NCI-H1436 (cell line): ENCODE data around the gene NELL1.

Source experiments
- DNase-seq: peaks from one replicate; lab custom pipeline; 2025; lab: John Stamatoyannopoulos, UW

The NELL1 gene

GRCh38 chr11:21421711-21422329 is 752.4 kb downstream of the NELL1 start:
- DNase-seq: no peak

- no peak for DNase-seq
Measured at GRCh38 chr11:21426931-21427330, 757.5 kb downstream of the NELL1 start.

- no peak for DNase-seq
Measured at GRCh38 chr11:21427726-21428125, 758.3 kb downstream of the NELL1 start.

GRCh38 chr11:21428796-21429195 is 759.4 kb downstream of the NELL1 start:
- DNase-seq: no peak

GRCh38 chr11:21429401-21429800 is 760.0 kb downstream of the NELL1 start:
- no peak for DNase-seq

GRCh38 chr11:21430537-21430936 is 761.2 kb downstream of the NELL1 start:
- no peak for DNase-seq

- DNase-seq: no peak
Measured at GRCh38 chr11:21446939-21447590, 777.7 kb downstream of the NELL1 start.

- DNase-seq: no peak
Measured at GRCh38 chr11:21447871-21448270, 778.5 kb downstream of the NELL1 start.

- DNase-seq: no peak
Measured at GRCh38 chr11:21456186-21456585, 786.8 kb downstream of the NELL1 start.

GRCh38 chr11:21460082-21460481 is 790.7 kb downstream of the NELL1 start:
- no peak for DNase-seq

- DNase-seq: no peak
Measured at GRCh38 chr11:21461701-21462100, 792.3 kb downstream of the NELL1 start.

GRCh38 chr11:21464601-21465193 is 795.3 kb downstream of the NELL1 start:
- no peak for DNase-seq

GRCh38 chr11:21465203-21465602 is 795.8 kb downstream of the NELL1 start:
- DNase-seq: no peak

GRCh38 chr11:21465920-21466319 is 796.5 kb downstream of the NELL1 start:
- no peak for DNase-seq

GRCh38 chr11:21470521-21470920 is 801.1 kb downstream of the NELL1 start:
- no peak for DNase-seq

- no peak for DNase-seq
Measured at GRCh38 chr11:21472261-21472660, 802.9 kb downstream of the NELL1 start.

- no peak for DNase-seq
Measured at GRCh38 chr11:21474529-21474928, 805.1 kb downstream of the NELL1 start.

- no peak for DNase-seq
Measured at GRCh38 chr11:21475276-21475675, 805.9 kb downstream of the NELL1 start.

- DNase-seq: no peak
Measured at GRCh38 chr11:21476588-21476987, 807.2 kb downstream of the NELL1 start.

GRCh38 chr11:21480240-21480639 is 810.9 kb downstream of the NELL1 start:
- no peak for DNase-seq

GRCh38 chr11:21481255-21481654 is 811.9 kb downstream of the NELL1 start:
- DNase-seq: no peak

GRCh38 chr11:21484039-21484438 is 814.7 kb downstream of the NELL1 start:
- DNase-seq: no peak

- DNase-seq: no peak
Measured at GRCh38 chr11:21485006-21485405, 815.6 kb downstream of the NELL1 start.

GRCh38 chr11:21485426-21485825 is 816.0 kb downstream of the NELL1 start:
- DNase-seq: no peak
